Activated naive CD4-positive, alpha-beta T cell treated with anti-CD3 and anti-CD28 coated beads, Interleukin-2, amount 50 U/mL, for 72 hours (primary cell): ENCODE results near the gene ELMOD3. TPM values are rescaled to one million over a fixed set of nuclear protein-coding genes. Genes with fewer than 3 reads are reported as not detected.
"Not testable (repeated sequence)": the region's sequence is repeated elsewhere in the genome, so short reads cannot be mapped to it uniquely, and the experiment has no call there.

Experiments used
- ATAC-seq, 2 donors: fragments of 150-1000 bp; cut with Tn5 transposase; 2 replicates each; pipeline ENCODE4 v1.10.0; 2021; ENCODE audit warnings: mild to moderate bottlenecking in 2 of 2, moderate library complexity in 2 of 2
- DNase-seq, 2 donors: peaks; one replicate each; pipeline ENCODE4 v3.0.0; 2021 to 2022; ENCODE audit warnings: low spot score in 2 of 2
- H3K27ac Mint-ChIP-seq, 2 donors: one replicate each; pipeline ENCODE4 v1.8.0; 2022; ENCODE audit warnings: mild to moderate bottlenecking in 2 of 2, mixed read lengths in 2 of 2
- H3K36me3 Mint-ChIP-seq, 2 donors: one replicate each; pipeline ENCODE4 v1.8.0; 2022; ENCODE audit warnings: mixed read lengths in 2 of 2
- H3K9me3 Mint-ChIP-seq, 2 donors: one replicate each; pipeline ENCODE4 v1.8.0; 2022; ENCODE audit warnings: mixed read lengths in 2 of 2
- total RNA-seq, 2 donors: library from RNA; stranded (reverse); gene quantifications; one replicate each; pipeline ENCODE4 v1.2.3, GENCODE V29; 2022

Gene ELMOD3
- total RNA-seq, 2 donors from 2014 or later, result 11.9 to 30.1 TPM

GRCh38 chr2:85347599-85347998 lies 7.0 kb upstream of the ELMOD3 start:
- DNase-seq (no peak), ATAC-seq (no peak)
- Mint-ChIP-seq H3K36me3 (peaks cover 7 to 19% of the 10 kb centered on the region in 2 donors), H3K27ac (no peak overlapping the region), H3K9me3 (no peaks in the 10 kb centered on the region)

- no peaks in the 10 kb centered on the region for H3K9me3 Mint-ChIP-seq
- H3K27ac Mint-ChIP-seq, result peak overlapping the region; percentile 97 to 100
- peaks cover 19 to 25% of the 10 kb centered on the region in 2 donors for H3K36me3 Mint-ChIP-seq
- ATAC-seq (peak; percentile 8 to 34), DNase-seq (peak in 1 of 2 donors; percentile 7)
Observed at GRCh38 chr2:85353876-85354285, 688 bp upstream of the ELMOD3 start.

GRCh38 chr2:85355073-85355410 lies 473 bp downstream of the ELMOD3 start:
- Mint-ChIP-seq H3K9me3 (no peaks in the 10 kb centered on the region), H3K27ac (peak overlapping the region; percentile 97 to 100), H3K36me3 (peaks cover 19 to 25% of the 10 kb centered on the region in 2 donors)
- DNase-seq (no peak), ATAC-seq (no peak)

- H3K27ac Mint-ChIP-seq, result peak overlapping the region in 1 of 2 donors; percentile 97
- ATAC-seq, result no peak
- peak in 1 of 2 donors; percentile 50 for DNase-seq
- H3K36me3 Mint-ChIP-seq, result peaks cover 19 to 20% of the 10 kb centered on the region in 2 donors
- no peaks in the 10 kb centered on the region for H3K9me3 Mint-ChIP-seq
Observed at GRCh38 chr2:85355521-85355920, 952 bp downstream of the ELMOD3 start.

GRCh38 chr2:85356186-85356585 lies 1.6 kb downstream of the ELMOD3 start:
- DNase-seq (peak in 1 of 2 donors; percentile 31), ATAC-seq (no peak)
- Mint-ChIP-seq H3K36me3 (peaks cover 18 to 19% of the 10 kb centered on the region in 2 donors), H3K9me3 (no peaks in the 10 kb centered on the region), H3K27ac (no peak overlapping the region)

GRCh38 chr2:85357736-85358135 lies 3.2 kb downstream of the ELMOD3 start:
- Mint-ChIP-seq H3K9me3 (no peaks in the 10 kb centered on the region), H3K36me3 (peaks cover 18 to 19% of the 10 kb centered on the region in 2 donors), H3K27ac (no peak overlapping the region)
- ATAC-seq, result no peak
- DNase-seq, result no peak

- not testable (repeated sequence) for DNase-seq, H3K27ac Mint-ChIP-seq, H3K36me3 Mint-ChIP-seq, H3K9me3 Mint-ChIP-seq, ATAC-seq
Observed at GRCh38 chr2:85362653-85363387, 8.3 kb downstream of the ELMOD3 start.

- no peak overlapping the region for H3K27ac Mint-ChIP-seq
- DNase-seq (no peak), ATAC-seq (no peak)
- peaks cover 0 to 7% of the 10 kb centered on the region in 2 donors for H3K36me3 Mint-ChIP-seq
- H3K9me3 Mint-ChIP-seq, result no peaks in the 10 kb centered on the region
Observed at GRCh38 chr2:85367180-85367579, 12.6 kb downstream of the ELMOD3 start.

- ATAC-seq (no peak), DNase-seq (peak in 1 of 2 donors; percentile 16)
- H3K36me3 Mint-ChIP-seq, result peaks cover 2 to 9% of the 10 kb centered on the region in 2 donors
- no peak overlapping the region for H3K27ac Mint-ChIP-seq
- no peaks in the 10 kb centered on the region for H3K9me3 Mint-ChIP-seq
Observed at GRCh38 chr2:85368921-85369320, 14.4 kb downstream of the ELMOD3 start.

GRCh38 chr2:85369500-85369899 lies 14.9 kb downstream of the ELMOD3 start:
- H3K9me3 Mint-ChIP-seq, result no peaks in the 10 kb centered on the region

GRCh38 chr2:85371045-85371444 lies 16.5 kb downstream of the ELMOD3 start:
- ATAC-seq, result no peak
- Mint-ChIP-seq H3K36me3 (peaks cover 5 to 12% of the 10 kb centered on the region in 2 donors), H3K27ac (peak overlapping the region in 1 of 2 donors; percentile 74), H3K9me3 (no peaks in the 10 kb centered on the region)
- DNase-seq, result peak in 1 of 2 donors; percentile 21

More at GRCh38 chr2:85369500-85369899, 14.9 kb downstream of the ELMOD3 start:
- ATAC-seq, result no peak
- H3K36me3 Mint-ChIP-seq, result peaks cover 5 to 12% of the 10 kb centered on the region in 2 donors
- no peak for DNase-seq
- no peak overlapping the region for H3K27ac Mint-ChIP-seq

- Mint-ChIP-seq H3K9me3 (no peaks in the 10 kb centered on the region), H3K27ac (peak overlapping the region in 1 of 2 donors; percentile 45), H3K36me3 (peaks cover 36 to 48% of the 10 kb centered on the region in 2 donors)
- DNase-seq, result no peak
- ATAC-seq, result no peak
Observed at GRCh38 chr2:85376291-85377065, 21.9 kb downstream of the ELMOD3 start.

GRCh38 chr2:85377083-85377482 lies 22.5 kb downstream of the ELMOD3 start:
- Mint-ChIP-seq H3K9me3 (no peaks in the 10 kb centered on the region), H3K27ac (no peak overlapping the region), H3K36me3 (peaks cover 36 to 48% of the 10 kb centered on the region in 2 donors)
- DNase-seq, result peak in 1 of 2 donors; percentile 35
- ATAC-seq, result no peak

- no peak for DNase-seq
- no peaks in the 10 kb centered on the region for H3K9me3 Mint-ChIP-seq
- H3K27ac Mint-ChIP-seq, result no peak overlapping the region
- no peak for ATAC-seq
- peaks cover 36 to 46% of the 10 kb centered on the region in 2 donors for H3K36me3 Mint-ChIP-seq
Observed at GRCh38 chr2:85378257-85378656, 23.7 kb downstream of the ELMOD3 start.

- Mint-ChIP-seq H3K9me3 (no peaks in the 10 kb centered on the region), H3K36me3 (peaks cover 32 to 35% of the 10 kb centered on the region in 2 donors)
- no peak for ATAC-seq
Observed at GRCh38 chr2:85380048-85380447, 25.5 kb downstream of the ELMOD3 start.

GRCh38 chr2:85383151-85383550 lies 28.6 kb downstream of the ELMOD3 start:
- DNase-seq, H3K9me3 Mint-ChIP-seq, ATAC-seq: not testable (repeated sequence)
- H3K27ac Mint-ChIP-seq, result peak overlapping the region in 1 of 2 donors; percentile 22
- H3K36me3 Mint-ChIP-seq, result peaks cover 19 to 28% of the 10 kb centered on the region in 2 donors

More at GRCh38 chr2:85380048-85380447, 25.5 kb downstream of the ELMOD3 start:
- H3K27ac Mint-ChIP-seq, result no peak overlapping the region
- no peak for DNase-seq

GRCh38 chr2:85383850-85384249 lies 29.3 kb downstream of the ELMOD3 start:
- H3K36me3 Mint-ChIP-seq, result peaks cover 12 to 21% of the 10 kb centered on the region in 2 donors
- peak in 1 of 2 donors; percentile 14 for ATAC-seq
- no peaks in the 10 kb centered on the region for H3K9me3 Mint-ChIP-seq
- DNase-seq, result no peak
- peak overlapping the region in 1 of 2 donors; percentile 22 for H3K27ac Mint-ChIP-seq
